HG02884 (cell line): ENCODE results near the gene SPN.
"Not testable (repeated sequence)": the region's sequence is repeated elsewhere in the genome, so short reads cannot be mapped to it uniquely, and the experiment has no call there.

Source experiments
- ATAC-seq: cut with Tn5 transposase; IDR thresholded peaks from one replicate; pipeline ENCODE4 v1.9.1; 2021; ENCODE audit warnings: mild to moderate bottlenecking, moderate library complexity; ENCODE audit not compliant: unreplicated experiment

The SPN gene, protein sequence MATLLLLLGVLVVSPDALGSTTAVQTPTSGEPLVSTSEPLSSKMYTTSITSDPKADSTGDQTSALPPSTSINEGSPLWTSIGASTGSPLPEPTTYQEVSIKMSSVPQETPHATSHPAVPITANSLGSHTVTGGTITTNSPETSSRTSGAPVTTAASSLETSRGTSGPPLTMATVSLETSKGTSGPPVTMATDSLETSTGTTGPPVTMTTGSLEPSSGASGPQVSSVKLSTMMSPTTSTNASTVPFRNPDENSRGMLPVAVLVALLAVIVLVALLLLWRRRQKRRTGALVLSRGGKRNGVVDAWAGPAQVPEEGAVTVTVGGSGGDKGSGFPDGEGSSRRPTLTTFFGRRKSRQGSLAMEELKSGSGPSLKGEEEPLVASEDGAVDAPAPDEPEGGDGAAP

DNA sequence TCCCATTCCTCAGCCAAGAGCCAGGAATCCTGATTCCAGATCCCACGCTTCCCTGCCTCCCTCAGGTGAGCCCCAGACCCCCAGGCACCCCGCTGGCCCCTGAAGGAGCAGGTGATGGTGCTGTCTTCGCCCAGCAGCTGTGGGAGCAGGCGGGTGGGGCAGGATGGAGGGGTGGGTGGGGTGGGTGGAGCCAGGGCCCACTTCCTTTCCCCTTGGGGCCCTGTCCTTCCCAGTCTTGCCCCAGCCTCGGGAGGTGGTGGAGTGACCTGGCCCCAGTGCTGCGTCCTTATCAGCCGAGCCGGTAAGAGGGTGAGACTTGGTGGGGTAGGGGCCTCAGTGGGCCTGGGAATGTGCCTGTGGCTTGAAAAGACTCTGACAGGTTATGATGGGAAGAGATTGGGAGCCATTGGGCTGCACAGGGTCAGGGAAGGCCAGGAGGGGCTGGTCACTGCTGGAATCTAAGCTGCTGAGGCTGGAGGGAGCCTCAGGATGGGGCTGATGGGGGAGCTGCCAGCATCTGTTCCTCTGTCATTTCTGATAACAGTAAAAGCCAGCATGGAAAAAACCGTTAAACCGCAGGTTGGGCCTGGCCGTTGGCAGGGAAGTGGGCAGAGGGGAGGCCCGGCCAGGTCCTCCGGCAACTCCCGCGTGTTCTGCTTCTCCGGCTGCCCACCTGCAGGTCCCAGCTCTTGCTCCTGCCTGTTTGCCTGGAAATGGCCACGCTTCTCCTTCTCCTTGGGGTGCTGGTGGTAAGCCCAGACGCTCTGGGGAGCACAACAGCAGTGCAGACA, at the start of gene SPN:
TSS of gene SPN (plus strand) at position 232 of the 791 bp plus-strand sequence. CDS start at position 714, 482 bp downstream.
- no peak for ATAC-seq

DNA sequence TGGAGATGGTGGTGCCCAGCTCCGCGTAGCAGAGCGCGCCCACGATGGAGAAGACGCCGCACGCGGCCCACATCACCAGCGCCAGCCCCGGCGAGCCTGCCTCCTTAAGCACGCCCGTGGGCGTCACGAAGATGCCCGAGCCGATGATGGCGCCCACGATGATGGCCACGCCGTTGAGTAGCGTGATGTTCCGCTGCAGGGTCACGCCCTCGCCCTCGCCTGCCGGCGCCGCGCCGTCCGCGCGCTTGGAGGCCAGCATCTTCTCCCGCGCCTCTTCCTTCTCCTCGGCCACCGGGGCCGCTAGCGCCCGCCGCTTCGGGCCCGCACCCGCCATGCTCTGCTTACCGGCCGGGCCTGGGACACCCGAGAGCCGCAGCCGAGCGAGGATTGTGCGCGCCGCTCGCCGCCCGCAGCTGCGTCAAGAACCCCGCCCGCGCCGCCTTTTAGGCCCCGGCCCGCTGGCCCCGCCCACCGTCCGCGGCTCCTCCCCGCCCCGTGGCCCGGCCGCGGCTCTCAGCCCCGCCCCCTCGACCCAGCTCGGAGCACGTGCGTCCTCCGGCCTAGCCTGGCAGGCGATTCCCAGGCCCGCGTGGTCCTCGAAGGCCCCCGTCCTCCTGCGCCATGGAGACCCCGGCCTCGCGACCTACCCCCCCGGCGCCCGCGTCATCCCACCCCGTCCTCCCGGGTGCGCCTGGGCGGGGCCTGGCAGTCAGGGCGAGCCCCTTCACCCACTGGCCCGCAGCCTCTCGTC, 49.6 kb upstream of the SPN start:
- not testable (repeated sequence) for ATAC-seq

DNA sequence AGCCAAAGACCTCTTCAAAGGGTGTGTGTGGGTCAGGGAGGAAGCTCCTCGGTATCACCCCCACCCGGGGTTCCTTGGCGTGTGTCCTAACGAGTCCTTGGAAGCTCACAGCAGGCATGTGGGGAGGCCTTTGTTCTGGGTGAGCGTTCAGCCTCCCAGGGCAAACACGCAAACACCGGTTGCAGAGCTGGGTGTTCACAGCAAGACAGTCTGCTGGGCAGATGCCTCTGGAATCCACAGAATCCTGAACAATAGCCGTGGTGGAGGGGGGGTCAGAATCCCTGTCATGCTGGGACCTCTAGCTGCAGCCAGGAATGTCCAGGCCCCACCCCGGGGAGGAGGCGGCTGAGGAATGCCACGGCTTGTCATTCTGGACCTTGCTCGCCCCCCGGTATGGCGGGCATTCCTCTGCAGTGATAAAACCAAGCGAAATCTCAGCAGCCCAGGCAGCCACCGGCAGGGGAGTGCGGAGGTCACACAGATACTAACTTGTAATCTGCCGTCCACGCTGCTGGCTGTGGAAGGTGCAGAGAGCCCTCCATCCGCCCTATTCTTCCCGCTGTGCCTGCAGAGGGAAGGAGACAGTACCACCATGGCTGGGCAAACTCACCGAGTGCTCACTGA, 48.2 kb upstream of the SPN start:
- not testable (repeated sequence) for ATAC-seq

DNA sequence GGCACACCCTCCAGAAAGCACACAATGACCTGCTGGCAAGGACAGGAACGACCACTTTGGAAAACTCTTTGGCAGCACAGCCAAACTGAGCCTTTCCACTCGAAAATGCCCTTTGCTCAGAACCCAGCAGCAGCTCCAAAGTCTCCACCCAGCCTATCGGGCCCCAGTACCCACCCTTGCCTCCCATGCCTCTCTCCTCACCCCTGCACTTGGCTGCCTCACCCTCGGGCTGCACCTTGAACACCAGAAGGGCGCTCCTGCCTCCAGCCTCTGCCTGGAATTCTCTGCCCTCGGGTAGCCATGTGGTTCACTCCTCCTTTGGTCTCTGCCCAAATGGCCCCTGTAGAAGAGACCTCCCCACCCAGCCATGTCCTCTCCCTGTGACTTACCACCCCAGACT, 46.9 kb upstream of the SPN start:
- not testable (repeated sequence) for ATAC-seq

DNA sequence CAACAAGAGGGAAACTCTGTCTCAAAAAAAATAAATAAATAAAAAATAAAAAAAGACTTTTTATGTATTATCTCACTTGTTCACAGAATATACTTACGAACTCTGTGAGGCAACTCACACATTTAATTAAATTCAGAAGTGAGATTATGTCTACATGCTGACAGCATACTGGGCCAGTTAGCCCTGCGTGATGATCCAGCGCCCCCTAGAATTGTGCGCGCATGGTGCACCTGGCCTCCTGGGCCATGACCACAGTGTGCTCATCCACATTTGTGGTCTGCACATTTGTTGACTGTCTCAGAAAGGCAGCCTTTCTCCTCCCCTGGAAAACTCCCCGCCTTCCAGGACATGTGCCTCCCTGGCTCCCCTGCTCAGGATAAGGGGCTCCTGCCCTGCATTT, 42.5 kb upstream of the SPN start:
- not testable (repeated sequence) for ATAC-seq

DNA sequence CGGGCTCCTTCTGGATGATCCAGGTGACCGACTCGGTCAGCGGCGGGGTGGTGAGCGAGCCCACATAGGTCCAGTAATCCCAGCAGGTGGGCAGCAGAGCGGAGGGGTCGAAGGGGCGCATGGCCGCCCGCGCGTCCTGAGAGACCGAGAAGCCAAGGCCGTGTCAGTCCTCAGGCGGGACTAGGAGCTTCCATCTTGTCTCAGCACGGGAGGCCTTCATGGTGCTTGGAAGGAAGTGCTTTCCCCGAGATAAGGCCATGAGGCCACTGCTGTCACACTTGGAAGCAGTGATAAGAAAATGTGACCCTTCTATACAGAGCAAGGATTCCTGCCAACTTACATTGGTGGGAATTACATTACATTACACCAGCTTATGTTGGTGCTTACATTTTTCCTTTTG, 40.3 kb upstream of the SPN start:
- ATAC-seq: not testable (repeated sequence)

DNA sequence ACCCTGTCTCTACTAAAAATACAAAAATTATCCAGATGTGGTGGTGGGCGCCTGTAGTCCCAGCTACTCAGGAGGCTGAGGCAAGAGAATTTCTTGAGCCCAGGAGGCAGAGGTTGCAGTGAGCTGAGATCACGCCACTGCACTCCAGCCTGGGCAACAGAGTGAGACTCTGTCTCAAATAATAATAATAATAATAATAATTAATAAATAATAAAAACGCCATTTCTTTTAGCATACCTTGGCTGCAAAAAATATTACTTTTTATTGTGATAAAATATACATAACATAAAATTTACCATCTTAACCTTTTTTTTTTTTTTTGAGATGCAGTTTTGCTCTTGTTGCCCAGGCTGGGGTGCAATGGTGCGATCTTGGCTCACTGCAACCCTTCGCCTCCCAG, 39.8 kb upstream of the SPN start:
- not testable (repeated sequence) for ATAC-seq

DNA sequence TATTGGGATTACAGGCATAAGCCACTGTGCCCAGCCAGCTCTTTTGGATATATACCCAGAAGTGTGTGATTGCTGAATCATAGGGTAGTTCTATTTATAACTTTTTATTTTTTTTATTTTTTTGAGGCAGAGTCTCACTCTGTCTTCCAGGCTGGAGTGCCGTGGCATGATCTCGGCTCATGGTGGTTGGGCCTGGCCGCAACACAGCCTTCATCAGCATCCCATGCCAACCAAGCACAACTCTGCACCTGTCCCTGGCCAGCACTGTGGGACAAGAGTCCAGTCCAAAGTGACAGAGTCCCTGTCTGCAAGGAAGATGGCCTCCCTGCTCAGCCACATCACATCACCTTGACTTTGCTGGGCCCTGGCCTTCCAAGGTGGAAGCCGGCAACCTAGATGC, 37.9 kb upstream of the SPN start:
- ATAC-seq: not testable (repeated sequence)

DNA sequence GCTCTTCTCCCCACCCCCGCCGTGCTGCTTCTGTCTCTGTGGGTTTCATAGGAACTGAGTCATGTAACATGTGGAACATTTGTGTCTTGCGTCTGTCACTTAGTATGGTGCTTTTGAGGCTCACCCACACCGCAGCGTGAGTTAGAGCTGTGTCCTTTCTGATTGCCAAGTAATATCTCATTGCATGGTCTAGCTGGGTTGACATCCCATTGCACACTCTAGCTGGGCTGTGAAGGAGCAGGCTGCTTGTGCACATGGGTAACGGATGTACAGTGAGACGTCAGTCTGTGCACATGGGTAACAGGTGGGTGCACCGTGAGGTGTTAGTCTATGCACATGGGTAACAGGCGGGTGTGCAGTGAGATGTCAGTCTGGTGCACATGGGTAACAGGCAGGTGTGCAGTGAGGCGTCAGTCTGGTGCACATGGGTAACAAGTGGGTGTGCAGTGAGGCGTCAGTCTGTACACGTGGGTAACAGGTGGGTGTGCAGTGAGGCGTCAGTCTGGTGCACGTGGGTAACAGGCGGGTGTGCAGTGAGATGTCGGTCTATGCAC, 36.2 kb upstream of the SPN start:
- ATAC-seq: peak; percentile 68

DNA sequence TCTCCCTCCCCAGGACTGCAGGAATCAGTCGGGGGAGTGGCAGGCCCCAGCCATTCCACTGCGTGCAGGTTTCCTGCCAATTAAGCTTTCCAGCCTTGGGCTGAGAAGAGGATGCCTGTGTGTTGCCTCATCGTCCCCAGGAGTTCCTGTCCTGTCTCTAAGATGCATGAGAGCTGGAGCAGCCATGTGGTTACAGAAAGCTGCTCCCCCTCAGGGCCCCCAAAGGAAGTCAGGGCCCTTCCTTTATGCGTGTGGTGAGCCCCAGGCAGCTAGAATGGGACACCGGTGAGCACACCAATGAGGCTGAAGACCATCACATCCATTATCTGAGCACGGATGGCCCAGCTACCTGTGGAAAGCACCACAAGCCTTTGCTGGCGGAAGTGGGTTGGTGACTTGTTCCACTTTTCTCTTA, 35.4 kb upstream of the SPN start:
- not testable (repeated sequence) for ATAC-seq

DNA sequence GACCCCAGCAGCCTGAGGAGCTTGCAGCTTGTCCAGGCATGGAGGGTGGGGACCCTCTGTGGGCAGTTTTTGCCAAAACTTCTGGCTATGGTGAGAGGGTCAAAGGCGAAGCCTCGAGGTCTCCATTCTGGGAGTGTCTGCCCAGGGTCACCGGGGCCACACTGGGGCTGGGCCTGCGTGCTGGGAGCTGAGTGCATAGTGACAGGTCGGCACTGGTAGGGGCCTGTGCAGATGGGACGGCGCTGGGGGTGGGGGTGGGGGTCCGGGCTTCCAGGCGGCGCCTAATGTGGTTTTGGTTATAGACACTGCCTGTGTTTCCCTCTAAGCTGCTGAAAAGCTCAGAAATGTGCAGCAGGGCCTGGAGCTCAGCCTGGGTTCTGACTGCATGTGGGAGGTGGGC, 34.3 kb upstream of the SPN start:
- ATAC-seq: not testable (repeated sequence)

DNA sequence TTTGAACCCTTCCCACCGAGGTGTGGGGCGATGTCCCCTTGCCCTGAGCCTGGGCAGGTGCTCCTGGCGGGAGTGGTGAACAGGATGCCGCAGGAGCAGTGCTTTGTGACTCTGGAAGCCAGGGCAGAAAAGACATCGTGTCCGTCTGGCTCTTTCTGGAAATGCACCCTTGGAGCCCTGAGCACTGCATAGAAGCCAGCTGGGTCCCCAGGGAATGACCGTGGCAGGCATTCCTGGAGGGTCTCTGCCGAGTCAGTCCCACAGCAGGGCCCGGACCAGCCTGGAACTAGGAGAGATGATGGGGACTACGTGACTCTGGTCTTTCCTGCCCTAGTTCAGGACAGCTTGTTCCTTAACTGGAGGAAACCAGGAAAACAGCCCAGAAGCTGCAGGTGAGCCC, 33.7 kb upstream of the SPN start:
- ATAC-seq: not testable (repeated sequence)

DNA sequence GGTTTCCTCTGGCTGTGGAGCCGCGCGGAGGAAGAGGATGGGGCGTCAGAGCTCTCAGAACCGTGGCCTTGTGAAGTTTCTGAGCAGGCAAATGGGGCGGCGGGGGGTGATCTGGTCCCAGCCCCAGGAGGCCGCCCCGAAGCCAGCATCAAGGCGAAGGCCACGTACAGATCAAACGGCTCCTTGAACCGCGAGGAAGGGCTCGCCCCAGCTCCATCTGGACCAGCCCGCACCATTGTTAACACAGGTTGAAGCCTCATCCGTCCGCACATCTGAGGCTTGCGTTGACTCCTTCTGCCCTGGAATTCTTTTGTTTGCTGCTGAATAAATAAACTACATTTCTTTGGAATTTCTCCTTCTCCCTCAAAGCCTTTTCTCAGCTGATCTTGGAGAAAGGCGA, 31.4 kb upstream of the SPN start:
- not testable (repeated sequence) for ATAC-seq

DNA sequence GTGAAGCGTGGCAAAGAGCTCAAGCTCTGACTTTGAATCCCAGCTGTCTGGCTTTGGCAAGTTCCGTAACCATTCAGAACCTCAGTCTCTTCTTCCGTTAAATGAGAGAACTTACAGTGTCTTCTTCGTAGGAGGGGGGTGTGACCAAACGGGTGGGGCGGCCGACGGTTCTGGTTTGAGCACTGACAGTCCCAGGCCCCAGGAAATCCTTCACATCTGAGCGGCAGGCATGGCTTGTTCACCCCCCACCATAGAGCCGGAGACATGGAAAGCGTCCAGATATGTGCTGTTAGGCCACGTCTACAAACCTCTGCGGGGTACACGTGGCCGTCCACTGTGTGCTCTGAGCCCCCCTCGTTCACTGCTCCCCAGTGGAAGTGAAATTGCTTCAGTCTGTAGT, 27.1 kb upstream of the SPN start:
- not testable (repeated sequence) for ATAC-seq

DNA sequence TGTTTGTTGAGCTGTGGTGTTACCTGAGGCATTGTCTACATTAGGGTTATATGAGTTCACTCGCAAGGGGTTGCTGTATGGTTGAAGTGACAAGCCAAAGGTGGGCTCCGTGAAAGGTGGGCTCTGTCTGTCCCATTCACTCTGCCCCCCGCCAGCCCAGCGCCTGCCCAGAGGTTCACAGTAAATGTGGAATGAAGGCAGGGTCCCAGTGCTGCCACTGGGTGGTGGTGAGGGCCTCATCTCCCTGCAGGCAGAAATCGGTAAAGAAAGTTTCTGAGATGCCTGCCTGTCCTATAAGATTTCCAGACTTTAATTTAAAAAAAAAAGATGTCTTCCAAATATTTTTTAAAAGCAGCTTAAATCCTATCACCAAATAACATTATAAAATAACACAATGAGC, 26.7 kb upstream of the SPN start:
- not testable (repeated sequence) for ATAC-seq

DNA sequence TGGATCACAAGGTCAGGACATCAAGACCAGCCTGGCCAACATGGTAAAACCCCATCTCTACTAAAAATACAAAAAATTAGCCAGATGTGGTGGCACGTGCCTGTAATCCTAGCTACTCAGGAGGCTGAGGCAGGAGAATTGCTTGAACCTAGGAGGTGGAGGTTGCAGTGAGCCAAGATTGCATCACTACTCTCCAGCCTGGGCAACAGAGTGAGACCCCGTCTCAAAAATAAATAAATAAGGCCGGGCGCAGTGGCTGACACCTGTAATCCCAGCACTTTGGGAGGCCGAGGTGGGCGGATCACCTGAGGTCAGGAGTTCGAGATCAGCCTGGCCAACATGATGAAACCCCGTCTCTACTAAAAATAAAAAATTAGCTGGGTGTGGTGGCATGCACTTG, 24.3 kb upstream of the SPN start:
- not testable (repeated sequence) for ATAC-seq

DNA sequence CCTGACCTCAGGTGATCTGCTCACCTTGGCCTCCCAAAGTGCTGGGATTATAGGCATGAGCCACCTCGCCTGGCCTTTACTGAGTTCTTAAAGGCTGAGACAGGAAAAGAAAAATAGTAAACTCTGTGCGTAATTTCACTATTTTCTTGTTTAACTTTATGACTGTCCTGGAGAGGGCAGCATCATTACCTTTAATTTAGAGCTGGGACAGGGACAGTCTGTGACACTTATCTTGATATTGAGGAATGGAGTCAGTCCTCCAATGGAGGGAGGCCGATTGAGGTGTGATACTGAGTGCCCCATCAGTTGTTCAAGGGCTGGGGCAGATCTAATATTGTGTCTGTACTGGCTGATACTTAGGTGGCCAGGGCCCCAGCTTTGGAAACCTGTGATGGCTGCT, 21.5 kb upstream of the SPN start:
- no peak for ATAC-seq

DNA sequence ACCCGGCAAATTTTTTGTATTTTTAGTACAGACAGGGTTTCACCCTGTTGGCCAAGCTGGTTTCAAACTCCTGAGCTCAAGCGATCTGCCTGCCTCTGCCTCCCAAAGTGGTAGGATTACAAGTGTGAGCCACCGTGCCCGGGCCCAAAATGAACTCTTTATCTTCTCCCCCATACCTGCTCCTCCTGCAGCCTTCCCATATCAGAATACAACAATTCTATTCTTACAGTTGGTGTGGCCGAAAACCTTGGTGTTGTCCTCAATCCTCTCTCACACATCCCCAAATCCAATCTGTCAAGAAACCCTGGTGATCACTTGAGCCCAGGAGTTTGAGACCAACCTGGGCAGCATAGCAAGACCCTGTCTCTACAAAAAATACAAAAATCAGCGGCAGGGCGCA, 19.5 kb upstream of the SPN start:
- no peak for ATAC-seq

DNA sequence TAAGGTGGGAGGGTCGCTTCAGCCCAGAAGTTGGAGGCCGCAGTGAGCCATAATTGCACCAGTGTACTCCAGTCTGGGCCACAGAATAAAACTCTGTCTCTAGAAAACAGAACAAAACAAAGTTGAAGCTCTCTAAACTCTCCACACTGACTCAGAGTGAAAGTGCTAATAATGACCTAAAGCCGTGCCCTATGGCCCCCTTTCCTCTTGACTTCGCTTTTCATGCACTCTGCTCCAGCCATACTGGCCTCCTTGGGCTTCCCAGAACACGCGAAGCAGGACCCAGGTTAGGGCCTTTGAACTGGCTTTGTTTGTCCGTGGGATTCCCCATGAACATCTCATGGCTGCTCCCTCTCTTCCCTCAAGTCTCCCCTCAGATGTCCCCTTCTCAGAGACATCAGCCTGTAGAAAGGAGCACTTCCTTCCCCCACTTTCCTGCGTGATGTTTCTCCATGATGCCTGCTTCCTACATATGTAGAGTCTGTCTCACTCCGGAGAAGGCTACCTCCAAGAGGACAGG, 18.6 kb upstream of the SPN start:
- no peak for ATAC-seq

DNA sequence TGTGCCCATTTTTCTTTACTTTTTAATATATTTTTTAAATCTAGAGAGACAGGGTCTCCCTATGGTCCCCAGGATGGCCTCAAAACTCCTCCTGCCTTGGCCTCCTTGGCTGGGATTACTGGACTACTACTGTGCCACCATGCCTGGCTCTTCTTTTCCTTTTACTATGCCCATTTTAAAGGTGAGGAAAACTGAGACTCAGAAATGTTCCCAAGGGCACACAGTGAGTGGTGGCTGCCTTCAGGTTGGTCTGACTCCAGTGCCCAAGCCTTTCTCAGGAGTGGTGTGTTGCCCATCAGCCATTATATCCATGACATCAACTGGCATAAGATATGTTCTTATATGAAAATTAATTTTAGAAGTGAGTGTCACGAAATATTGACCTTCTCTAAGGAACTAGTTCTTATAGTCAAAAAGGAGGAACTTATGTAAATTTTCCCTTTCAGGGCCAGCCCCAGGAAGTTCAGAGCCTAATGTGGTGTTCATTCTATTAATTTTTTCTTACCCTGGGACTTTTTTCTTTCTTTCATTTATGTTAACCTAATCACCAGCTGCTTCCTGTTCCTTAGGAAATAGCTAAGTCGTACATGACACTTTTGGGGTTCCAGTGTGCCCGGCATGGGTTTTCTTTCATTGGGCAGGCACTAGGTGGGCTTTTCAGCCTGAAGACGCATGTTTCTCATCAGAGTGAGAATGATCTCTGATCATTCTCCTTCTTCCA, 17.9 kb upstream of the SPN start:
- no peak for ATAC-seq
